Activated naive CD4-positive, alpha-beta T cell treated with anti-CD3 and anti-CD28 coated beads, Interleukin-2, amount 50 U/mL, for 24 hours (primary cell): ENCODE results near the gene VPS26A.
"Not testable (repeated sequence)": the region's sequence is repeated elsewhere in the genome, so short reads cannot be mapped to it uniquely, and the experiment has no call there.

ENCODE experiments used
- H3K27ac Mint-ChIP-seq: one replicate; pipeline ENCODE4 v1.8.0; 2021; ENCODE audit warnings: mild to moderate bottlenecking, mixed read lengths
- H3K27me3 Mint-ChIP-seq: one replicate; pipeline ENCODE4 v1.8.0; 2021; ENCODE audit warnings: mixed read lengths
- H3K36me3 Mint-ChIP-seq: one replicate; pipeline ENCODE4 v1.8.0; 2021; ENCODE audit warnings: mixed read lengths
- H3K4me1 Mint-ChIP-seq: one replicate; pipeline ENCODE4 v1.8.0; 2021; ENCODE audit warnings: mixed read lengths
- H3K4me3 Mint-ChIP-seq: one replicate; pipeline ENCODE4 v1.8.0; 2021; ENCODE audit warnings: mild to moderate bottlenecking, mixed read lengths
- H3K9me3 Mint-ChIP-seq: one replicate; pipeline ENCODE4 v1.8.0; 2021; ENCODE audit warnings: mixed read lengths

The VPS26A gene

DNA sequence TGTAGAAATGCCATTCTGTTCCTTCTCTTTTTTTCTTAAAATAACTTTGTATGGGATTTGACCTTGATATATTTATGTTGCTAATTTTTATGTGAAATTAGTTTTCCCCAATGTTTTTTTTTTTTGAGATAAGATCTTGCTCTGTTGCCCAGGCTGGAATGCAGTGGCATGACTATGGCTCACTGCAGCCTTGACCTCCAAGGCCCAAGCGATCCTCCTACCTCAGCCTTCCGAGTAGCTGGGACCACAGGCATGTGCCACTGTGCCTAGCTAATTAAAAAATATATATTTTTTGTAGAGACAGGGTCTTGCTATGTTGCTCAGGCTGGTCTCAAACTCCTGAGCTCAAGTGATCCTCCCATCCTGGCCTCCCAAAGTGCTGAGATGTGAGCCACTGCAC is 16.0 kb downstream of the VPS26A start:
- Mint-ChIP-seq H3K27me3 (no peaks in the 10 kb centered on the region), H3K27ac (no peak overlapping the region), H3K4me3 (no peak overlapping the region), H3K36me3 (peaks cover 11% of the 10 kb centered on the region), H3K4me1 (peaks cover 51% of the 10 kb centered on the region), H3K9me3 (no peaks in the 10 kb centered on the region)

DNA sequence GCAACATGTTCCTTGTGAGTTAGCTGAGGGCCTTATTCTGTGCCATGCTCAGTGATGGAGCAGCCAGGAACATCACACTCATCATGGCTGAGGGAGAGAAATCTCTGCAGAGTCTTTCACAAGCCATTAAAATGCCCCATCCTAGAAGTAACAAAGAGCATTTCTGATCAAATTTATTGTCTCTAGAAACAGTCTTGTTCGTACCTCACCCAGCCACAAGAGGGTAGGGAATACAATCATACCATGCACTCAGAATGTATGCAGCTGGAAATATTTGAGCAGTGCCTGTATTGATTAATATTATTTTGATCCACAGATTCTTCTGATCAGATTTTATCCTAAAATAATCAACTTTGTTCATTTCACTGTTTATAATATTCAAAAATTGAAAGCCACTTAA is 17.3 kb downstream of the VPS26A start:
- Mint-ChIP-seq H3K27me3 (no peaks in the 10 kb centered on the region), H3K4me3 (no peak overlapping the region), H3K36me3 (peaks cover 6% of the 10 kb centered on the region), H3K9me3 (no peaks in the 10 kb centered on the region), H3K4me1 (peaks cover 54% of the 10 kb centered on the region), H3K27ac (no peak overlapping the region)

DNA sequence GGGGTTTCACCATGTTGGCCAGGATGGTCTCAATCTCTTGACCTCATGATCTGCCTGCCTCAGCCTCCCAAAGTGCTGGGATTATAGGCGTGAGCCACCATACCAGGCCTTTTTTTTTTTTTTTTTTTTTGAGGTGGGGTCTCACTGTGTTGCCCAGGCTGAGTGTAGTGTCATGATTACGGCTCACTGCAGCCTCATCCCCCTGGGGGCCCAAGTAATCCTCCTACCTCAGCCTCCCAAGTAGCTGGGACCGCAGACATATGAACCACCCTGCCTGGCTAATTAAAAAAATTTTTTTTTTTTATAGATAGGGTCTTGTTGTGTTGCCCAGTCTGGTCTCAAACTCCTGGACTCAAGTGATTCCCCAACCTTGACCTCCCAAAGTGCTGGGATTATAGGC is 18.1 kb downstream of the VPS26A start:
- not testable (repeated sequence) for H3K36me3 Mint-ChIP-seq, H3K4me3 Mint-ChIP-seq, H3K9me3 Mint-ChIP-seq, H3K27ac Mint-ChIP-seq, H3K27me3 Mint-ChIP-seq
- H3K4me1 Mint-ChIP-seq, result peaks cover 62% of the 10 kb centered on the region

DNA sequence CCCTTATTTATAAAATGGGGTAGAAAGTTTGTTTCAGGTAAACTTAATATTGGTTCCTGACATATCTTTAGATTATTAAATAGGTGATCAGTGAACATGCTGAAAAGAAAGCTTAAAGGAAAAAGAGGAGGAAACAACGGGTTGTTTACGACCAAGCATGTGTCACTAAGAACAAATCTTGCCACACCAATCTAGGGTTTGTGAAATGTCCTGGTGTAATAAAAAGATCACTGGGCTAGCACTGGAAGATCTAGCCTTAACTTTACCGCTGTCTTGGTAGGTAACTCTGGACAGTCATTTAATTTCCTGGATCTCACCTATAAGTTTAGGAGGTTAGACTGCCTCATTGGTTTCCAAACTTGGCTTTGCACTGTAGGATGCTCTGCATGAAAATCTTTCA is 19.0 kb downstream of the VPS26A start:
- H3K9me3 Mint-ChIP-seq, result no peaks in the 10 kb centered on the region
- peaks cover 4% of the 10 kb centered on the region for H3K36me3 Mint-ChIP-seq
- H3K27ac Mint-ChIP-seq, result no peak overlapping the region
- H3K27me3 Mint-ChIP-seq, result no peaks in the 10 kb centered on the region
- no peak overlapping the region for H3K4me3 Mint-ChIP-seq
- peaks cover 64% of the 10 kb centered on the region for H3K4me1 Mint-ChIP-seq

DNA sequence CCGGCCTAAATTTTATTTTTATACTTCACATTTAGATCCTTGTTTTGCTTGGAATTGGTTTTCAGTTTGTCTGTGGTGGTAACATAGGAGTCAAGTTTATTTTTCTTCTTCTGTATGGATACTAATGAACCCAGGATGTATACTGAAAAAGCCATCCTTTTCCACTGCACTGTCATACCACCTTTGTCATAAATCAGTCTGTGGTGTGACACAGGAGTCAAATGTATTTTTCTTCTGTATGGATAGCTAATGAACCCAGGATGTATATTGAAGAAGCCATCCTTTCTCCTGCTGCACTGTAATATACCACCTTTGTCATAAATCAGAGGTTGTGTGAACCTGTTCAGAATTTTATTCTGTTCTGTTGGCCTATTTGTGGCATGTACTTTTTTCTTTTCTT is 21.4 kb downstream of the VPS26A start:
- no peak overlapping the region for H3K27ac Mint-ChIP-seq
- no peak overlapping the region for H3K4me3 Mint-ChIP-seq
- peaks cover 61% of the 10 kb centered on the region for H3K4me1 Mint-ChIP-seq
- H3K36me3 Mint-ChIP-seq, result peaks cover 8% of the 10 kb centered on the region
- H3K27me3 Mint-ChIP-seq, result no peaks in the 10 kb centered on the region
- H3K9me3 Mint-ChIP-seq, result no peaks in the 10 kb centered on the region

DNA sequence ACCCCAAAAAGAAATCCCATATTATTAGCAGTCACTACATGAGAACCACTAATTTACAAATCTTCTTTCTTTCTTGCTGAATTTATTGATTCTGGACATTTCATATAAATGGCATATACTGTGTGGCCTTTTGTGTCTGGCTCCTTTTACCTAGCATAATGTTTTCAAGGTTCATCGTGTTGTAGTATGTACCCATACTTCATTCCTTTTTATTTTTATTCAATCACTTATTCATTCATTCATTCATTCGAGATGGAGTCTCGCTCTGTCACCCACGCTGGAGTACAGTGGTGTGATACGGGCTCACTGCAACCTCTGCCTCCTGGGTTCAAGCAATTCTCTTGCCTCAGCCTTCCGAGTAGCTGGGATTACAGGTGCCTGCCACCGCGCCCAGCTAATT is 21.9 kb downstream of the VPS26A start:
- no peaks in the 10 kb centered on the region for H3K9me3 Mint-ChIP-seq
- no peak overlapping the region for H3K4me3 Mint-ChIP-seq
- H3K4me1 Mint-ChIP-seq, result peaks cover 62% of the 10 kb centered on the region
- H3K27ac Mint-ChIP-seq, result no peak overlapping the region
- H3K36me3 Mint-ChIP-seq, result peaks cover 8% of the 10 kb centered on the region
- no peaks in the 10 kb centered on the region for H3K27me3 Mint-ChIP-seq

DNA sequence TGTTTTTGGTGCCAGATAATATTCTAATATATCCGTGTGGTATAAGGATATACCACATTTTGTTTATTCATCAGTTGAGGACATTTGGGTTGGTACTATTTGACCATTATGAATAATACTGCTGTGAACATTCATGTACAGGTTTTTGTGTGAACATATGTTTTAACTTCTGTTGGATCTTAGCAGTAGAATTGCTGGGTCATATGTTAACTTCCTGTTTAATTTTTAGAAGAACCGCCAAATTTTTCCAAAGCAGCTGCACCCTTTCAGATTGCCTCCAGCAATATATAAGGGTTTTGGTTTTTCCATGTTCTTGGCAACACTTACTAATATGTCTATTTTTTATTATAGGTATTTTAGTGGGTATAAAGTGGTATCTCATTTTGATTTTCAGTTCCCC is 22.8 kb downstream of the VPS26A start:
- H3K4me1 Mint-ChIP-seq, result peaks cover 60% of the 10 kb centered on the region
- no peak overlapping the region for H3K4me3 Mint-ChIP-seq

DNA sequence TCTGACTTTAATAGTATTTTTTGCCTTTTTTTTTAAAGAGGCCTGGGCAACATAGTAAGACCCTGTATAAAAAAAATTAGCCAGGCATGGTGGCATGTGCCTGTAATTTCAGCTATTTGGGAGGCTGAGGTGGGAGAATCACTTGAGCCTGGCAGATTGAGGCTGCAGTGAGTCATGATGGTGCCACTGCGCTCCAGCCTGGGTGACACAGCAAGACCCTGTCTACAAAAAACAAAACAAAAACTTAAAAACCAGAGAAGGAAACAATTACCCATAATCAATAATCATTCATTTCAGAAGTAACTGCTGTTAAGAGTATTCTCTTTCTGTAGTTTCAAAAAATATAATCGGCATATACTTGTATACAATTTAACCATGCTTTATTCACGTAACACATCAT is 28.0 kb downstream of the VPS26A start:
- H3K27ac Mint-ChIP-seq, result no peak overlapping the region
- H3K9me3 Mint-ChIP-seq, result no peaks in the 10 kb centered on the region
- no peak overlapping the region for H3K4me3 Mint-ChIP-seq
- peaks cover 4% of the 10 kb centered on the region for H3K36me3 Mint-ChIP-seq
- peaks cover 36% of the 10 kb centered on the region for H3K4me1 Mint-ChIP-seq
- no peaks in the 10 kb centered on the region for H3K27me3 Mint-ChIP-seq

More for the DNA sequence above, 22.8 kb downstream of the VPS26A start:
- no peaks in the 10 kb centered on the region for H3K27me3 Mint-ChIP-seq
- no peaks in the 10 kb centered on the region for H3K9me3 Mint-ChIP-seq
- H3K27ac Mint-ChIP-seq, result no peak overlapping the region
- peaks cover 8% of the 10 kb centered on the region for H3K36me3 Mint-ChIP-seq

DNA sequence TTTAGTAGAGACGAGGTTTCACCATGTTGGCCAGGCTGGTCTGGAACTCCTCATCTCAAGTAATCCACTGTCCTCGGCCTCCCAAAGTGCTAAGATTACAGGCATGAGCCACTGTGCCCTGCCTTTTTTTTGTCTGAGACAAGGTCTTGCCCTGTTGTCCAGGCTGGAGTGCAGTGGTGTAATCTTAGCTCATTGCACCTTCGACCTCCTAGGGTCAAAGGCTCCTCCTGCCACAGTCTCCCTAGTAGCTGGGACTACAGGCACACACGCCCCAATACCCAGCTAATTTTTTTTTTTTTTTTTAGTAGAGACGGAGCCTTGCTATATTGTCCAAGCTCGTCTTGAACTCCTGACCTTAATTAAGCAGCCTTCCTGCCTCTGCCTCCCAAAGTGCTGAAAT is 29.2 kb downstream of the VPS26A start:
- Mint-ChIP-seq H3K9me3 (no peaks in the 10 kb centered on the region), H3K4me3 (no peak overlapping the region), H3K27me3 (no peaks in the 10 kb centered on the region), H3K4me1 (peaks cover 30% of the 10 kb centered on the region), H3K36me3 (peaks cover 4% of the 10 kb centered on the region), H3K27ac (no peak overlapping the region)

DNA sequence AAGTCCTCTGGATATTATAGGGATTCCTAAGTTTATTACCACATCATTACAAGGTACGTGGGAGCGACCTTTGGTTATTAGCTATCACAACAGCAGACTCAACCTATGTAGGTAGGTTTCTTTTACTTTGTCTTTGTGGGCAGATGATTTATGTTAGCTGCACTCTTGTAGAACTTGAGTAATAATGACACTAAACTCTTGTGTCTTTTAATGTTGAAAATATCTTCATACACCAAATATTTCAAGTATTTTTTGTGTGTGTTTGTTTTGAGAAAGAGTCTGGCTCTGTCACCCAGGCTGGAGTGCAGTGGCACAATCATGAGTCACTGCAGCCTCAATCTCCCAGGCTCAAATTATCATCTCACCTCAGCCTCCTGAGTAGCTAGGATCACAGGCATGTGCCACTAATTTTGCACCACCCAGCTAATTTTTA is 36.8 kb downstream of the VPS26A start:
- Mint-ChIP-seq H3K36me3 (peaks cover 7% of the 10 kb centered on the region), H3K27me3 (no peaks in the 10 kb centered on the region), H3K9me3 (no peaks in the 10 kb centered on the region), H3K4me1 (peaks cover 7% of the 10 kb centered on the region), H3K27ac (no peak overlapping the region), H3K4me3 (no peak overlapping the region)

DNA sequence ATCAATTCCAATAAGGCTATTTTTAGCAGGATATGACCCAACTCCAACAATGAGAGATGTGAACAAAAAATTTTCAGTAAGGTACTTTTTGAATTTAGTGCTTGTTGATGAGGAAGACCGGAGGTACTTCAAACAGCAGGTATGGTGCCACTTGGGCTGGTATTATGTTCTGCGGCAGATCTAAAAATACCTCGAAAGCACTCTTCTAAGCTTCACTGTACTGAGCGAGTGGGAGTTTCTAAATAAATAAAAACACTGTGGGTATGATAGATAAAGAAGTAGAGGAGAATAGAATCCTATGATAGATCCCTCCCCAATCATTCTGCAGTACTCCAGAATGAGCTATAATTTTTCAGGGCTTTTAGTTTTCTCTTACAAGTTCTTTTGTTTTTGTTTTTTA is 44.5 kb downstream of the VPS26A start:
- Mint-ChIP-seq H3K27me3 (no peaks in the 10 kb centered on the region), H3K4me1 (no peaks in the 10 kb centered on the region), H3K9me3 (no peaks in the 10 kb centered on the region), H3K36me3 (peaks cover 1% of the 10 kb centered on the region), H3K4me3 (no peak overlapping the region), H3K27ac (no peak overlapping the region)

DNA sequence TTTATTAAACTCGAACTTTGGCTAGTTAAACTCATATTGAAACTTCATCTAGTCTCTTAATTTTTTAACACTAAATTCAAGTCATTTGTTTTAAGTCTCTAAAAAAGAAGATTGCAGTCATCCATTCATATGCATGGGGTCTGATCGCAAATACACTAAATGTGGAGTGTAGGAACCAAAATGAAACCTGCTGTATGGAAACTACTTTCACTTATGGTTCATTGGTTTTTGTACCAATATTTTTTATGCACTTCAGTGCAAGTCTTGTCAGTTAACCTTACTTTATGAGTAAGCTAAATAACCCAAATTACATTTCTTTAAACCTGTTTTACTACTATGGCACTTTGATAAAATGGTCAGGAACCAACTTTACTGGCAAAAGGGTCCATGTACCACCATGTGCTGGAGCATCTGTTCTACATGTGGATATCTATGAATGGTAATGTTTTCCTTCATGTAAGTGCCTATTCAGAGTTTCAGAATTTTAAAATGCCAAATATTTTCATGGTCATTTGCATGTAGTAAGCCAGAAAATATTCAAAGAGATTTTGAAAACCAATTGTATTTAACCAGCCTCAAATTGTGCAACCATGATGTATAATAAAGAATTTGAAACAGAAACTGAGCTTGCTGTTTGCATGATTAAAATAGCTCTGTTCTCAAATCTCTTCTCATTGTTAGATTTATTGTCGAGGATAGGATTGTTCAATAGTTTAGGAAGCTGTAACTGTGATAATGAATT is 48.4 kb downstream of the VPS26A start:
- Mint-ChIP-seq H3K27ac (no peak overlapping the region), H3K9me3 (no peaks in the 10 kb centered on the region), H3K4me1 (no peaks in the 10 kb centered on the region), H3K27me3 (no peaks in the 10 kb centered on the region), H3K36me3 (peaks cover 1% of the 10 kb centered on the region), H3K4me3 (no peak overlapping the region)

DNA sequence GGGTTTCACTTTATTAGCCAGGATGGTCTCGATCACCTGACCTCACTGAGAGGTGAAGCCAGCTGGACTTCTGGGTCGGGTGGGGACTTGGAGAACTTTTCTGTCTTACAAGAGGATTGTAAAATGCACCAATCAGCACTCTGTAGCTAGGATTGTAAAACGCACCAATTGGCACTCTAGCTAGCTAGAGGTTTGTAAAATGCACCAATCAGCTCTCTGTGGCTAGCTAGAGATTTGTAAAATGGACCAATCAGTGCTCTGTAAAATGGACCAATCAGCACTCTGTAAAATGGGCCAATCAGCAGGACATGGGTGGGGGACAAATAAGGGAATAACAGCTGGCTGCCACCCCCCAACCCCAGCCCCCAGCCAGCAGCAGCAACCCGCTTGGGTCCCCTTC is 51.3 kb downstream of the VPS26A start:
- H3K36me3 Mint-ChIP-seq, H3K27me3 Mint-ChIP-seq, H3K27ac Mint-ChIP-seq, H3K4me3 Mint-ChIP-seq, H3K9me3 Mint-ChIP-seq: not testable (repeated sequence)
- H3K4me1 Mint-ChIP-seq, result peaks cover 13% of the 10 kb centered on the region

DNA sequence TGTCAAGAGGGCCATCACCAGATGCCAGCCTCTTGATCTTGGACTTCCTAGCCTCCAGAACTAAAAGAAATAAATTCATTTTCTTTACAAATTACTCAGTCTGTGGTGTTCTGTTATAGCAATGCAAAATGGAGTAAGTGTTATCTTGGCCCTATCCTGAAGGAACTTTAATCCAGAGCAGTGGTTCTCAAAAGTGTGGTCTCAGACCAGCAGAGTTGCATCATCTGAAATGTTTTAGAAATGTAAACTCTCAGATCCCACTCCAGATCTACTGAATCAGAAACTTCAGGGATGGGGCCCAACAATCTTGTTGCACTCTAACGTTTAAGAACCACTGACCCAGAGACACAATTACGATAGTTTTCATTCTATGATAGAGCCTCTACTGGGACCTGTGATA is 52.8 kb downstream of the VPS26A start:
- Mint-ChIP-seq H3K27ac (no peak overlapping the region), H3K27me3 (no peaks in the 10 kb centered on the region), H3K4me1 (peaks cover 23% of the 10 kb centered on the region), H3K9me3 (no peaks in the 10 kb centered on the region), H3K36me3 (no peaks in the 10 kb centered on the region), H3K4me3 (no peak overlapping the region)

DNA sequence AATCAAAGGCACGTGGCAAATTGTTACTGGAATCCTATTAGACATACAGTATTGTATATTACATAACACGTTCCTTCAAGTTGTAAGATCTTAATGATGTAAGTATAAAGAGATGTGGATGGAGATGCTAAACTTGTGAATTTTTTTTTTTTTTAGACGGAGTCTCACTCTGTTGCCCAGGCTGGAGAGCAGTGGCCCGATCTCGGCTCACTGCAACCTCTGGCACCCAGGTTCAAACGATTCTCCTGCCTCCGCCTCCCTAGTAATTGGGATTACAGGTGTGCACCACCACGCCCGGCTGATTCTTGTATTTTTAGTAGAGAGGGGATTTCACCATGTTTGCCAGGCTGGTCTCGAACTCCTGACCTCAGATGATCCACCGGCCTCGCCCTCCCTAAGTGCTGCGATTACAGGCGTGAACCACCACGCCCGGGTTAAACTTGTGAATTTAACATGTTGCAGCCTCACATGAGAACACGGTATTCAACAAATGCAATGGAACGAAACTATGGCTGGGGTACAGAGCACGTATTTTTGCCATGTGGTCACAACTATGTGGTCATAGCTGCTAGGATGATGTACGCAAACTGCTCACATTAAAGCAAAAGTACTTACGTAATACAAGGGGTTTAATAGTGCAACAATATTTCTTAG is 55.2 kb downstream of the VPS26A start:
- H3K9me3 Mint-ChIP-seq, result no peaks in the 10 kb centered on the region
- peak overlapping the region; percentile 88 for H3K4me3 Mint-ChIP-seq
- peak overlapping the region; percentile 100 for H3K27ac Mint-ChIP-seq
- H3K4me1 Mint-ChIP-seq, result peaks cover 40% of the 10 kb centered on the region
- no peaks in the 10 kb centered on the region for H3K27me3 Mint-ChIP-seq
- H3K36me3 Mint-ChIP-seq, result peaks cover 4% of the 10 kb centered on the region

DNA sequence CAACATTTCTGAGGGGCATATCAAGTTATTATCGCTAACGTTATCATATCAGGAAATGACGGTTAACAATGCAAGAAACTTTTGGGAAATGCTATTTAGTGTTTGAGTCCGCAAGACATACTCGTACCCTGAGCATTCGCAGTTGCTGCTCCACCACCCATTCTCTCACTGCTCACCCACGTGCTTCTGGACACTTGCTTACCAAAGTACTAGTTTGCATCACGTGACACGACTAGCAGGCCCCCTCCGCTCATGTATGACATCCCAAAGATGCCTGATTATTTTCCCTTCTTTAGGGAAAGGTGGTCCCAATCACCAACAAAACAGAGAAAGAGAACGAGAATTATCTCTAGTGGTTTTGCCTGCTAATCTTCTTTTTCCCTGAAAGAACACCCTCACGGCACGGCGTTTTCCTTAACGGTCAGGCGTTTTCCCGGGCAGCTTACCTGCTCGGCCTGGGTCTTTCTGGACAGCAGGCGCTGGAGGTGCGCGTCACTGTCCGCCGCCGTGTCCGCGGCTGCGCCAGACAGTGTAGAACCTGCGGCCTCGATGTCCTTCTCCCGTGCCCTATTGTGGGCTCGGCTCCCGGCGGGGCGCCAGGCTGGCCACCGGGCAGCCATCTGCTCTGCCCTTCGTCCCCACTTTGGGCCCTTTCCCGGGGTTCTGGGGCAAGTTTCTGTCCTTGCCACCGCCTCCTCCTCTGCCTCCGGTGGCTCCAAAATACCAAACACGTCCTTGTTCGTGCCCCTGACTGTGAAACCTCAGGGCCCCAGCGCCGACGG is 56.0 kb downstream of the VPS26A start, which contains the start of gene SUPV3L1:
TSS of gene SUPV3L1 (plus strand) at position 492 of the 782 bp plus-strand sequence. CDS start at position 550, 58 bp downstream.
- Mint-ChIP-seq H3K36me3 (peaks cover 4% of the 10 kb centered on the region), H3K27me3 (no peaks in the 10 kb centered on the region), H3K4me3 (peak within 1 kb of the TSS; percentile 88), H3K4me1 (peaks cover 47% of the 10 kb centered on the region), H3K27ac (peak within 1 kb of the TSS; percentile 100), H3K9me3 (no peaks in the 10 kb centered on the region)
